Measurements from ENCODE around the gene MINDY1.

- no peak for TF ChIP-seq CTCF (IDR thresholded peaks at IDR 0.05; ENCODE audit: poor library complexity)
- TF ChIP-seq EZH2phosphoT487 (IDR thresholded peaks at IDR 0.05; ENCODE audit: low read depth, severe bottlenecking, unreplicated experiment) = no peak
- no peak for TF ChIP-seq EZH2 (IDR thresholded peaks at IDR 0.05; ENCODE audit: borderline replicate concordance)
Observed at GRCh38 chr1:151049458-151049857, 42.8 kb upstream of the MINDY1 start.
